LHCN-M2 (cell line): ENCODE results near the gene CSNK1D. TPM values are rescaled to one million over a fixed set of nuclear protein-coding genes. Genes with fewer than 3 reads are reported as not detected.
A peak's percentile ranks its signal among the peaks of the same experiment; 100 is the strongest.
"Not testable (repeated sequence)": the region's sequence is repeated elsewhere in the genome, so short reads cannot be mapped to it uniquely, and the experiment has no call there.

Experiments
- DNase-seq: peaks from one replicate; pipeline ENCODE4 v3.0.0-alpha.2; 2012; ENCODE audit warnings: low read depth
- total RNA-seq: library from RNA; depleted of rRNA; stranded (reverse); fragments of >200 nt; gene quantifications from 2 replicates; pipeline ENCODE4 v1.2.3, GENCODE V29; 2014

Gene CSNK1D
- total RNA-seq, 1 experiment from 2014 or later = 51.3 TPM

DNA sequence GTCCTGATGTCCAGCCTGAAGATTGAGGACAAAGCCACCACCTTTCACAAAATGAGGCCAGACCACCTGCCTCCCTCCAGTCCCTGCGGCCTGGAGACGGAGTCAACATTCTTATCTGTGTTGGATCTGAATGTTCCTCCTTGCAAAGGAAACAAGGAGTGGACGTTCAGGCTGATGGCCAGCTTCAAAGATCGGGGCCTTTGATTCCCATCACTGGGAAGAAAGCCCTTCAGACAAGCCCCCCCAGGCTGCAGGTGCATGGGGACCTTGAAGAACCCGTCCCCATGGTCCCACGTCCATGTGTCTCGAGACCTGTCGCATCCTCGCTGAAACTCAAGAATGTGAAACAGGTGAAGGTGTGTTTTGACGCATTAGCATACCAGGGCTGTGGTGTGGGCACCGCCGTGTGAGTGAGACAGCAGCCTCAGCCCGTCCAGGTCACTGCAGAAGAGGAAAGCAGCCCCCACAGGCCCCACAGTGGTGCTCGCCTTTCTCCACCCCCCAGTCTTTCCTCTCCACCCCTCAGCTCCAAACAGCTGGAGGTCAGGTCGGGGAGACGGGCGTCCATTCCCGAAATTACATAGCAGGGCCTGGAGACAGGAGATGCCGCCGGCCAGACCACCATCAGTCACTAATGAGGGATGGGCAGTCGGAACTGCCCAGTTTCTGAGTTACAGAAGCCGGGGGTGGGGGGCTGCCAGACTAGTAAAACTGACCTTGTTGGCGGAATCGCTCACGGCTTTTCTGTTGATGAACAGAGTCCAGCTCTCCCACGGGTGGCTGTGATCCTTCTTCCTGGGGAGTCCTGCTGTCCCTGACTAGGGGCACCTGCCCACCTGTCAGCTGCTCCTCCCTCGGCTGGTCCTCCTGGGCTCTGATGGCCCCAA lies 877 bp upstream of the CSNK1D start:
- no peak for DNase-seq

- no peak for DNase-seq
Measured at GRCh38 chr17:82272495-82273326, 789 bp downstream of the CSNK1D start.

- no peak for DNase-seq
Measured at GRCh38 chr17:82271401-82271800, 2.1 kb downstream of the CSNK1D start.

- DNase-seq = no peak
Measured at GRCh38 chr17:82270651-82271050, 2.8 kb downstream of the CSNK1D start.

DNA sequence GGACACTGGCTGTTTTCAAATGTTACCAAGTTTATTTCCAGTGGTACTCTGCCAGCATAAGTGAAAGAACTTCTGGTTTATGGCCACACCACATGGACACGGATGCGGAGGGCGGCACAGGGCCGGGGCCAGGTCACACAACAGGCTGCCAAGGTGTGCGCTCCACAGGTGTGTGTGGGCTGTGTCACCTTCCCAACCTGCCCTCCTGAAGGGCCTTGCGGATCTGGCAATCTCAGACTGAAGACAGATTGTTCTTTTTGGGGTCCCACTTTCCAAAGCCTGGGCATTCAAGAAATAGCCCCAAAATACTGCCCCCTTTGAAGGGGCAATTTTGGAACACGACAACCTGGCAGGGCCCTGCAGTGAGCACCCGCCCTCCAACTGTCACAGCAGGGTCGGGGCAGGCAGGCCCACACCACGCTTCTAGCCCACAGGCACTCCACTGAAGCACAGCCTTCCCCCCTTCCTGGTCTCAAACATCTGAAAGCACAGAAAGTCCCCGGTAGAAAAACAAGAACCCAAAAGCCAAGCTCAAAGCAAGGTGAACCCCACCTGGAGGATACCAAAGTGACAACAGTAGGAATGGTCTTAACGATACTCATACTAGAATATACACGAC lies 3.5 kb downstream of the CSNK1D start:
- DNase-seq = no peak

DNA sequence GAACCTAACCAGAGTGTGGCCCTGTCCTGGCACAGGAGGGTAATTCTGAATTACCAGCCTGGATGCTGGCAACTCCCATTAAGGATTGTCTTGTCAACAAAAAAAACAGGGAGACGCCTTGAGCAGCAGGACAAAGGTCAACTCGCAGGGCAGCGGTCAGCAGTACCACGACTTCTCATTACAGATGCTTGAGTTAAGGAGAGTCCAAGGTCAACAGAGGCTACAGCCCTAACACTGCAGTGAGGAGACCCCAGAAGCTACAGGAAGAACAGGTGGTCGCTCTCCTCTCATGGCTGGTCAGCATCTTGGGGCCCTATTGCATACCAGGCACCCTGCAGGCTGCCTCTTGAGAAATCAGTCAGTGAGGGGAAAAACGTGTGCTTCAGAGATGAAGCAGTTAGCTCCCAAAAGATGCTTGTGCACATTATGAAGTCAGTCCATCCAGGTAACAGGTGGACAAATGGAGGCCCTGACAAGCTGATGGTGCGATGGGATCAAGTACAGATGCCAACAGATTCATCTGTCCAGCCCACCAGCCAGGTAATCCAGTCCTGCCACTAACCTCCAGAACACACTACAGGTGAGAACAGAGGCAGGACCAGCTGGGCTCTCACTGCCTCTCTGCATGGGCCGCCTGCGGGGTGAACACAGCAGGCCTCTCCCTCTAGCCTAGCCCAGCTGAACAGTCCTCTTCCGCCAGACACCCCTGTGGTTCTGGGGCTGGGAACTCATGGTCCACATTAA lies 4.2 kb downstream of the CSNK1D start:
- DNase-seq = no peak

- peak; percentile 98 for DNase-seq
Measured at GRCh38 chr17:82267575-82268379, 5.7 kb downstream of the CSNK1D start.

DNA sequence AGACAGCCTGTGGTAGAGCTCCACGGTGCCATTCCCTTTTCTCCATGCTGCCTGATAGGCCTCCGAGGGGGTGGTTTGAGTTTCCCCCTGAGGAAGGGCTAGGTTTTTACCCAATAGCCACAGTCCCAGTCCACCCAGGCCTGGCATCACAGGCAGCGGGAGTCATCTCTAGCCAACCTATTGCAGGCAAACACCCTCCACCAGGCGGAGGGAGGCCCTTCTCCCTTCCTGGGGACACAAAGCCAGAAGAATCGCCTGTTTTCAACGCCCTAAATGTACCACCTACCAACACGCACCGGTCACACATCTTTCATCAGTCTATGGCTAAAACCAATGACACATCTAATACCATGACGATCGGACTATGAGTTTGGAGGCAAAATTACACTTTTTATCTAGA lies 7.4 kb downstream of the CSNK1D start:
- no peak for DNase-seq

DNA sequence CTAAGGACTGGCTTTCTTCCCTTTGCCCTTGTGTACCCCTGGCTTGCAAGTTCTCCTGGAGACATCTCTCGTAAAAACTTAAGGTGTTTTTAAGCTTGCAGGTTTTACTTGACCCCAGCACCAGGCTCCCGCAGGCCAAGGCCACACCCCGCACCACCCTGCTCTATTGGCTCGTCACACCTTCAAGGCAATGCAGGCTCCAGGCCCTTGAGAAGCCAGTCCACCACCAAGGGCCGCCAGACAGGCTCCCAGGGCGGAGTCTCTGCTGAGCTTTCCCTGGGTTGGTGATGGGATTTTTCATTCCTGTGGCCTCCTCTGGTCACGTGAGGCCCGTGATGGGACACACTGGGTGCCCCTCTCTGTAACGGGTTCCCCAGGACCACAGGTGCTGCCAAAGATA lies 9.9 kb downstream of the CSNK1D start:
- DNase-seq = no peak

GRCh38 chr17:82262344-82262743 lies 11.2 kb downstream of the CSNK1D start:
- DNase-seq = no peak

- DNase-seq = not testable (repeated sequence)
Measured at GRCh38 chr17:82259972-82260961, 13.2 kb downstream of the CSNK1D start.

- no peak for DNase-seq
Measured at GRCh38 chr17:82258555-82258954, 14.9 kb downstream of the CSNK1D start.

- DNase-seq = peak; percentile 88
Measured at GRCh38 chr17:82257473-82257872, 16.0 kb downstream of the CSNK1D start.

GRCh38 chr17:82256242-82256885 lies 17.1 kb downstream of the CSNK1D start:
- no peak for DNase-seq

- no peak for DNase-seq
Measured at GRCh38 chr17:82255402-82255972, 18.0 kb downstream of the CSNK1D start.

GRCh38 chr17:82254746-82255145 lies 18.8 kb downstream of the CSNK1D start:
- DNase-seq = not testable (repeated sequence)

DNA sequence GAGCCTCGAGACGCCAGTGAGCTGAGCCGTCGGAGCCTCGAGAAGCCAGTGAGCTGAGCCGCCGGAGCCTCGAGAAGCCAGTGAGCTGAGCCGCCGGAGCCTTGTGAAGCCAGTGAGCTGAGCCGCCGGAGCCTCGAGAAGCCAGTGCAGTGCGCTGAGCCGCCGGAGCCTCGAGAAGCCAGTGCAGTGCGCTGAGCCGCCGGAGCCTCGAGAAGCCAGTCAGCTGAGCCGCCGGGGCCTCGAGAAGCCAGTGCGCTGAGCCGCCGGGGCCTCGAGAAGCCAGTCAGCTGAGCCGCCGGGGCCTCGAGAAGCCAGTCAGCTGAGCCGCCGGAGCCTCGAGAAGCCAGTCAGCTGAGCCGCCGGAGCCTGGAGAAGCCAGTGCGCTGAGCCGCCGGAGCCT lies 19.4 kb downstream of the CSNK1D start:
- DNase-seq = not testable (repeated sequence)

DNA sequence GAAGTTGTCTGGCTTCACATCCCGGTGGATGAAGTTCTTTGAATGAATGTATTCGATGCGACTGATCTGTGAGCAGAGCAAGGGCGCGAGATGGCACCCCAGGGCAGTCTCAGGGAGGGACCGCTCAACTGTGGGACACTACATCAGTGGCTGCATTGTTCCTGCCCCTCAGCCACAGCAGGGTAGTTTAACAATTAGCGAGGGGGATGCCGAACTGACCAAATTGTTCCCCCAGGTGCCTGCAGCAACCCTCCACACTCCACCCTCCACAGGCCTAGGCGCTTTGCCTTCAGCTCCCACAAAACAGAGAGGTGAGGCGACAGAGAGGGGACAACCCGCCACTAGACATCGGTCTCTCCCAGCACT lies 20.3 kb downstream of the CSNK1D start:
- DNase-seq = no peak
